PFSK-1 (cell line): ENCODE measurements around the gene MOK.

ENCODE experiments used
- POLR2AphosphoS5 ChIP-seq: IDR thresholded peaks from 2 replicates; pipeline ENCODE4 v1.6.1; 2012; ENCODE audit warnings: low read depth, mild to moderate bottlenecking, control low read depth, low read length, moderate library complexity
- SIN3A ChIP-seq: IDR thresholded peaks from 2 replicates; pipeline ENCODE4 v1.6.1; 2012; ENCODE audit warnings: mild to moderate bottlenecking, low read length, moderate library complexity, borderline replicate concordance; ENCODE audit not compliant: insufficient read depth

DNA sequence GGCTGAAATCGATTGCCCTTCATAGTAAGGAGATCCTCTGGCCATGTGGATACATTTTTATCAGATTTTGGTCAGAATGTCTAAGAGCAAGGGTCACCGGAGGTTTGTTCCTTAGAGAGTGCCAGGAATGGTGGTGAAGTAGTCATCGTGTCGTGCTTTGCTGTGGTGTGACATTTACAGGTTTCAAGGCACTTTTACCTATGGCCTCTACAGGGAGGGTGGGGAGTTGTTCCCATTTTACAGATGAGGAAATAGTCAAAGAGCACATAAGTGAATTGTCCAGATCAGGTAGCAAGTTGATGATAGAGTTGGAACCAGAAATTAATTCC, 108.1 kb downstream of the MOK start:
- TF ChIP-seq POLR2AphosphoS5 = no peak
- no peak for TF ChIP-seq SIN3A
